ENCODE measurements around the gene PTPRE.

Gene PTPRE

DNA sequence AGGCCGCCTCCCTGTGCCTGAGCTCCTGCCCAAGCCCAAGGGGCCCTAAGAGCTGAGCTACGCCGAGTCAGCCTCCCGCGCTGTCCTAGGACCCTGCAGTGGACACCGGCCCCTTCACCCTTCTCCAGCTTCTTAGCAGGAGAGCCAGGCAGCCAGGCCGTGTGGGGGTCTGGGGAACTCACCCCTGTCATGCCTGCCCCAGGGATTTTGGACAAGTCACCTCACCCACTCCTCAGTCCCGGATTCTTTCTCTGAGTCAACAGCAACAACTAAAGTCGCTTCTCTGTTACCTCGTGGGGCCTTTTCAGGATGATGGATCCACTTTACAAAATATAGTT lies 140.0 kb downstream of the PTPRE start:
- no peaks in the 10 kb centered on the region for H3K27me3 ChIP-seq (ENCODE audit: insufficient read depth, poor library complexity, severe bottlenecking)
- peak overlapping the region; percentile 82 for H3K27ac ChIP-seq (replicated peaks)
- peak overlapping the region; percentile 69; the same call in 1 of the 2 replicates for H3K4me3 ChIP-seq (replicated peaks; ENCODE audit: insufficient read depth, low read length)
- TF ChIP-seq, protein P1, sequence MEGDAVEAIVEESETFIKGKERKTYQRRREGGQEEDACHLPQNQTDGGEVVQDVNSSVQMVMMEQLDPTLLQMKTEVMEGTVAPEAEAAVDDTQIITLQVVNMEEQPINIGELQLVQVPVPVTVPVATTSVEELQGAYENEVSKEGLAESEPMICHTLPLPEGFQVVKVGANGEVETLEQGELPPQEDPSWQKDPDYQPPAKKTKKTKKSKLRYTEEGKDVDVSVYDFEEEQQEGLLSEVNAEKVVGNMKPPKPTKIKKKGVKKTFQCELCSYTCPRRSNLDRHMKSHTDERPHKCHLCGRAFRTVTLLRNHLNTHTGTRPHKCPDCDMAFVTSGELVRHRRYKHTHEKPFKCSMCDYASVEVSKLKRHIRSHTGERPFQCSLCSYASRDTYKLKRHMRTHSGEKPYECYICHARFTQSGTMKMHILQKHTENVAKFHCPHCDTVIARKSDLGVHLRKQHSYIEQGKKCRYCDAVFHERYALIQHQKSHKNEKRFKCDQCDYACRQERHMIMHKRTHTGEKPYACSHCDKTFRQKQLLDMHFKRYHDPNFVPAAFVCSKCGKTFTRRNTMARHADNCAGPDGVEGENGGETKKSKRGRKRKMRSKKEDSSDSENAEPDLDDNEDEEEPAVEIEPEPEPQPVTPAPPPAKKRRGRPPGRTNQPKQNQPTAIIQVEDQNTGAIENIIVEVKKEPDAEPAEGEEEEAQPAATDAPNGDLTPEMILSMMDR (IDR thresholded peaks at IDR 0.05; ENCODE audit: insufficient read depth, low read length) = no peak
- TF ChIP-seq SPI1 (IDR thresholded peaks at IDR 0.05; ENCODE audit: borderline replicate concordance, low read depth) = no peak
- TF ChIP-seq, protein P2, sequence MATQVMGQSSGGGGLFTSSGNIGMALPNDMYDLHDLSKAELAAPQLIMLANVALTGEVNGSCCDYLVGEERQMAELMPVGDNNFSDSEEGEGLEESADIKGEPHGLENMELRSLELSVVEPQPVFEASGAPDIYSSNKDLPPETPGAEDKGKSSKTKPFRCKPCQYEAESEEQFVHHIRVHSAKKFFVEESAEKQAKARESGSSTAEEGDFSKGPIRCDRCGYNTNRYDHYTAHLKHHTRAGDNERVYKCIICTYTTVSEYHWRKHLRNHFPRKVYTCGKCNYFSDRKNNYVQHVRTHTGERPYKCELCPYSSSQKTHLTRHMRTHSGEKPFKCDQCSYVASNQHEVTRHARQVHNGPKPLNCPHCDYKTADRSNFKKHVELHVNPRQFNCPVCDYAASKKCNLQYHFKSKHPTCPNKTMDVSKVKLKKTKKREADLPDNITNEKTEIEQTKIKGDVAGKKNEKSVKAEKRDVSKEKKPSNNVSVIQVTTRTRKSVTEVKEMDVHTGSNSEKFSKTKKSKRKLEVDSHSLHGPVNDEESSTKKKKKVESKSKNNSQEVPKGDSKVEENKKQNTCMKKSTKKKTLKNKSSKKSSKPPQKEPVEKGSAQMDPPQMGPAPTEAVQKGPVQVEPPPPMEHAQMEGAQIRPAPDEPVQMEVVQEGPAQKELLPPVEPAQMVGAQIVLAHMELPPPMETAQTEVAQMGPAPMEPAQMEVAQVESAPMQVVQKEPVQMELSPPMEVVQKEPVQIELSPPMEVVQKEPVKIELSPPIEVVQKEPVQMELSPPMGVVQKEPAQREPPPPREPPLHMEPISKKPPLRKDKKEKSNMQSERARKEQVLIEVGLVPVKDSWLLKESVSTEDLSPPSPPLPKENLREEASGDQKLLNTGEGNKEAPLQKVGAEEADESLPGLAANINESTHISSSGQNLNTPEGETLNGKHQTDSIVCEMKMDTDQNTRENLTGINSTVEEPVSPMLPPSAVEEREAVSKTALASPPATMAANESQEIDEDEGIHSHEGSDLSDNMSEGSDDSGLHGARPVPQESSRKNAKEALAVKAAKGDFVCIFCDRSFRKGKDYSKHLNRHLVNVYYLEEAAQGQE (IDR thresholded peaks at IDR 0.05; ENCODE audit: insufficient replicate concordance, low read depth) = no peak
- TF ChIP-seq POLR2AphosphoS5 (IDR thresholded peaks at IDR 0.05; ENCODE audit: low read depth) = no peak
- TF ChIP-seq GABPA (IDR thresholded peaks at IDR 0.05; ENCODE audit: low read depth) = no peak
- DNase-seq (ENCODE audit: low read depth in 1 of 2, low spot score in 1 of 2) = no peak

DNA sequence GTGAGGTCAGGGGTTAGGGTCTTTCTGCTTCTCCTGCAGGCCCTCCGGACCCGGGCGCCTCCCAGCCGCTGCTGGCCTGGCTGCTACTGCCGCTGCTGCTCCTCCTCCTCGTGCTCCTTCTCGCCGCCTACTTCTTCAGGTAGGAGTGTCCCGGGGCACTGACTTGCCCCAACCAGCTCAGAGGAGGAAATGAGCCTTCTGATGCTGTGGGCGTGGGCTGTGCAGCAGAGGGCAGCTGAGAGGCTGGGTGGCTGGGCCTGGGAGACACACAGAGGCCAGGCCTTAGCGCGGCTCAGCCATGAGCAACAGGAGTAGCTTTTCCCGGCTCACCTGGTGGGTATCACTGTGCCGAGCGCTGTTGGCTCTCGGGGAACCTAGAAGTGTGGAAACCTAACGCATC lies 140.4 kb downstream of the PTPRE start:
- peak; percentile 92 to 96 for DNase-seq (ENCODE audit: low read depth in 1 of 2, low spot score in 1 of 2)
- no peak for TF ChIP-seq GABPA (IDR thresholded peaks at IDR 0.05; ENCODE audit: low read depth)
- TF ChIP-seq, protein P1 (IDR thresholded peaks at IDR 0.05; ENCODE audit: insufficient read depth, low read length) = no peak
- TF ChIP-seq, protein P2 (IDR thresholded peaks at IDR 0.05; ENCODE audit: insufficient replicate concordance, low read depth) = peak; percentile 22
- TF ChIP-seq POLR2AphosphoS5 (IDR thresholded peaks at IDR 0.05; ENCODE audit: low read depth) = peak; percentile 84
- peak; percentile 7; the same call in 1 of the 2 replicates for TF ChIP-seq SPI1 (IDR thresholded peaks at IDR 0.05; ENCODE audit: borderline replicate concordance, low read depth)
- Histone ChIP-seq H3K27ac (replicated peaks) (peak overlapping the region; percentile 82), H3K4me3 (replicated peaks; ENCODE audit: insufficient read depth, low read length) (peak overlapping the region; percentile 69), H3K27me3 (ENCODE audit: insufficient read depth, poor library complexity, severe bottlenecking) (no peaks in the 10 kb centered on the region)

DNA sequence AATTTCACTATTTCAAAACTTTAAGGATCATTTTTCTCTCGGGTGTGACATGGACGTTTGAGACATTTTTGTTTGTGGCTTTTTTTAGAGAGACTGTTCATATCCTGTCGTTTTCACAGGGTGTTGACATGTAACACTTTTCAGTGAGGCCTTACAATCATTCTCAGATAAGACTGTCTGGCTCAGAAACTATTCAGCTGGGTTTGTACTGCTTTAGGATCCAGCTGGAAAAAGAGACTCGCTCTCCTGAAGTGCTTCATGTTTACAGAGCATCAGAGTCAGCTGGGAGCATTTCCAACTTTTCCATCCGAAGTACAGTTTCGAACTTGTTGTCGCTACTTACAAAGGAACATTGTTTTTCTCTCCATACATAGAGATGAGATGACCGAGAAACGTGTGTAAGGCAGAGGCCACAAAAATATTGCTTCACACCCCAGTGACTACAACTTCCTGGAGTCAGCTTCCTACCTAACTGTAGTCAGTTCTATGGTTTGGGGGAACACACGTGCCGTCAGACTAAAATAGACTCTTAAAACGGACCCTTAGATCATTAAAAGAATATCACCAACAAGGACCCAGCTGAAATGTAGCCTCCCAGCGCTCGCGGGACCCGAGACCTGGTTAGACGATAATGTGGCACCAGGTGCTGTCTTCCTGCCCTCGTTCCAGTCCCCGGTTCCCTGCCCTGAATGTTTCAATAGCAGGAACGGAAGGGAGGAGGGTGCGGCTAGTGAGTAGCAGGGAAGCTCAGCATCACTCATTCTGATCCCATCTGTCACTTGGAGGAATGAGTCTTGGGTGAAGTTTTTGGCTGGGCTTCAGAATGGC lies 141.3 kb downstream of the PTPRE start:
- no peaks in the 10 kb centered on the region for H3K27me3 ChIP-seq (ENCODE audit: insufficient read depth, poor library complexity, severe bottlenecking)
- H3K4me3 ChIP-seq (replicated peaks; ENCODE audit: insufficient read depth, low read length) = peak overlapping the region; percentile 69
- peak; percentile 83 to 90 for DNase-seq (ENCODE audit: low read depth in 1 of 2, low spot score in 1 of 2)
- TF ChIP-seq POLR2AphosphoS5 (IDR thresholded peaks at IDR 0.05; ENCODE audit: low read depth) (peak; percentile 48; the same call in 1 of the 2 replicates), GABPA (IDR thresholded peaks at IDR 0.05; ENCODE audit: low read depth) (0 out of 2 replicates have a peak, but pooled peaks have one; percentile 41), SPI1 (IDR thresholded peaks at IDR 0.05; ENCODE audit: borderline replicate concordance, low read depth) (peak; percentile 20; the same call in 1 of the 2 replicates)
- TF ChIP-seq, protein P1 (IDR thresholded peaks at IDR 0.05; ENCODE audit: insufficient read depth, low read length) = no peak
- peak overlapping the region; percentile 82 for H3K27ac ChIP-seq (replicated peaks)

Data from HL-60 (cell line).